ENCODE measurements around the gene GSX1. TPM values are rescaled to one million over a fixed set of nuclear protein-coding genes. Genes with fewer than 3 reads are reported as not detected.
A peak's percentile ranks its signal among the peaks of the same experiment; 100 is the strongest.

Gene GSX1
- total RNA-seq, 1 donor from 2014 or later = not detected

DNA sequence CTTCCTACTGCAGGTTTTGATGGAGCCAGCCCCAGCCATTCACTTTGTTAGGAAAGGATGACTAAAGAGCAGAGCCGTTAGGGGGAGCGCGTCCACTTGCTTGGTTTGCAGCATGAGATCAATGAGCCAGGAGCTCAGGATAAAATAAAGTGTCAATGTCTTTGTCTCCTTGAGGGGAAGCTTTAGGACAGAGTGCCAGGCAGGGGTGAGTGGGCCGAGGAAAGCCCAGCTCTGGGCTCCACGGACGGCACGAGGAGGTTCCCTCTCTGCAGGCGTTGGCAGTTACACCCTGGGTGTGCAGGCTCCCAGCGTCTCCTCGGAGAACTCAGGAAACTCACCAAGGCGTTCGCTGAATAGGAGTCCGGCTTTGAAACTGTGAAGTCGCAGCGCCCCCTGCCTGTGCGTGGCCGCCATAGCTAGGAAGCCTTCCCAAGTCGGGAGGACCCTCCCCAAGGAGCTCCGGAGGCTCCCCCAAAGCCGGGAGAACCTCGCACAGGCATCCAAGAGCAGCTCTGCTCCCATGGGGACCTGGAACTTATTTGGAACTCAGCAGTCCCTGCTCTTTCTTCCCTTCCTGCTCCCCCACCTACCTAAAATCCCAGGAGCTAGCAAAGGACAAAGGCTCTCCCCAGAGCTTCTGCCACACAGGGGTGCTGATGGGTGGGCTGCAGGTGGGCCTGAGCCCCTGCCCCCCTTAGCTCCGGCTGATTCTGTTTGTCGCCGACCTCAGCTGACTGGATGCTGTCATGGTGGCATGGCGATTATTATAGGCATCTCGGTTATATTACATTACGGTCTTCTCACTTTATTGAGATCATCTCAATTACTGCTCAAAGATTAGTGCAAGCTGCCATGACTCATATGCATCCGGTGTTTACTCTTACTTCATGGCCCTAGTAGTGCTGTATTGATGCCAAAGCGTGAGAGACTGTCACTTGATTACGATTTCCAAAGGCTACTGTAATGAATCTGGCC, 34.4 kb downstream of the GSX1 start:
- Histone ChIP-seq H3K36me3 (no peaks in the 10 kb centered on the region), H3K4me1 (peaks cover 0 to 5% of the 10 kb centered on the region in 2 donors), H3K27ac (no peak overlapping the region), H3K9me3 (no peaks in the 10 kb centered on the region), H3K4me3 (peak overlapping the region in 1 of 2 donors; percentile 51), H3K27me3 (no peaks in the 10 kb centered on the region)
- TF ChIP-seq, protein P1, sequence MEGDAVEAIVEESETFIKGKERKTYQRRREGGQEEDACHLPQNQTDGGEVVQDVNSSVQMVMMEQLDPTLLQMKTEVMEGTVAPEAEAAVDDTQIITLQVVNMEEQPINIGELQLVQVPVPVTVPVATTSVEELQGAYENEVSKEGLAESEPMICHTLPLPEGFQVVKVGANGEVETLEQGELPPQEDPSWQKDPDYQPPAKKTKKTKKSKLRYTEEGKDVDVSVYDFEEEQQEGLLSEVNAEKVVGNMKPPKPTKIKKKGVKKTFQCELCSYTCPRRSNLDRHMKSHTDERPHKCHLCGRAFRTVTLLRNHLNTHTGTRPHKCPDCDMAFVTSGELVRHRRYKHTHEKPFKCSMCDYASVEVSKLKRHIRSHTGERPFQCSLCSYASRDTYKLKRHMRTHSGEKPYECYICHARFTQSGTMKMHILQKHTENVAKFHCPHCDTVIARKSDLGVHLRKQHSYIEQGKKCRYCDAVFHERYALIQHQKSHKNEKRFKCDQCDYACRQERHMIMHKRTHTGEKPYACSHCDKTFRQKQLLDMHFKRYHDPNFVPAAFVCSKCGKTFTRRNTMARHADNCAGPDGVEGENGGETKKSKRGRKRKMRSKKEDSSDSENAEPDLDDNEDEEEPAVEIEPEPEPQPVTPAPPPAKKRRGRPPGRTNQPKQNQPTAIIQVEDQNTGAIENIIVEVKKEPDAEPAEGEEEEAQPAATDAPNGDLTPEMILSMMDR (IDR thresholded peaks at IDR 0.05) = peak; percentile 77 to 92 (median 87)
- intact Hi-C loops (cut with DNase I) = loop anchor here (1.0 to 2.0 kb wide), 5 partner anchors 270 to 844 kb away; no protein-coding TSS in a partner anchor
- peak in 1 of 2 donors; percentile 87 for DNase-seq (ENCODE audit: low spot score in 2 of 2)

DNA sequence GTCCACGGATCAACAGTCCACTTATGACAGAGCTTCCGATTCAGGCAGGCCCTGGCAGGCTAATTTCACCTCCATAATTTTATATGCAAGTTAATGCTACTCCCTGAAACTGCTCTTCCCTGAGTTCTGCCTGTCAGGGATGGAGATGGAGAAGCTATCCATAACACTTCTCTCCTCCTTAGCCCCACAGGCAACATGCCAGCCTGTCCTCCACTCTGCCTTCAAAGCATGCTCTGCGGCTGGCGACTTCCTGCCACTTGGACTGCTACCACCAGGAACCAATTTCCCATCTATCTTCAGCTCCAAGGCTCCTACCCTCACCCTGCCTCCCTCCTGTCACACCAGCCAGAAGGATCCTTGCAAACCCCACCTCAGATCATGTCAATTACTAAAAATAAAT, 35.4 kb downstream of the GSX1 start:
- TF ChIP-seq, protein P1 (IDR thresholded peaks at IDR 0.05) = no peak
- H3K27me3 ChIP-seq = no peaks in the 10 kb centered on the region
- H3K9me3 ChIP-seq = no peaks in the 10 kb centered on the region
- no peaks in the 10 kb centered on the region for H3K36me3 ChIP-seq
- DNase-seq (ENCODE audit: low spot score in 2 of 2) = no peak
- intact Hi-C loops (cut with DNase I) = loop anchor here (2.0 kb wide), 2 partner anchors 453 to 845 kb away; no protein-coding TSS in a partner anchor
- peaks cover 0 to 5% of the 10 kb centered on the region in 2 donors for H3K4me1 ChIP-seq
- H3K4me3 ChIP-seq = no peak overlapping the region
- H3K27ac ChIP-seq = no peak overlapping the region

DNA sequence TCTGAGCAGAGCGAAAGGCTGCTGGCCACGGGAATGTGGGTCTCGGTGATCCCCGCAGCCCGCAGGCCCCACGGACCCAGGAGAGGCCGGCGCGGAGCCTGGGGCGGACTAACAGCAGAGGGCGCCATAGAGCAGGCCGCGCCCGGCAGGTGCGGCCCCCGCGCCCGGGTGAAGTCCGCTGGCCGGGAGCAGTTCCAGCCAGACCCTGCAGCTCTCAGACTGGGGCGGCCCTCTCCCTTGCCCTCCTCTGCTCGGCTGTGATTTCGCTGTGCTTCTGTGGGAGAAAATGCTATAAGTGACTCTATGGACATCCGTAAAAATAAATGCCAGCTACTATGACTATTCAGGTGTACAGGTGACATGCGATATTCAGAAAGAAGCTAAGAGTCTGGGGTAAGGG, 37.7 kb downstream of the GSX1 start:
- H3K27ac ChIP-seq = no peak overlapping the region
- no peaks in the 10 kb centered on the region for H3K27me3 ChIP-seq
- peak overlapping the region in 1 of 2 donors; percentile 20 for H3K4me3 ChIP-seq
- no peaks in the 10 kb centered on the region for H3K36me3 ChIP-seq
- TF ChIP-seq, protein P1 (IDR thresholded peaks at IDR 0.05) = peak; percentile 56 to 94 (median 89)
- peaks cover 0 to 5% of the 10 kb centered on the region in 2 donors for H3K4me1 ChIP-seq
- no peaks in the 10 kb centered on the region for H3K9me3 ChIP-seq
- no peak for DNase-seq (ENCODE audit: low spot score in 2 of 2)
- intact Hi-C loops (cut with DNase I) = loop anchor here (1.0 kb wide), 1 partner anchor 154 kb away; no protein-coding TSS in a partner anchor

DNA sequence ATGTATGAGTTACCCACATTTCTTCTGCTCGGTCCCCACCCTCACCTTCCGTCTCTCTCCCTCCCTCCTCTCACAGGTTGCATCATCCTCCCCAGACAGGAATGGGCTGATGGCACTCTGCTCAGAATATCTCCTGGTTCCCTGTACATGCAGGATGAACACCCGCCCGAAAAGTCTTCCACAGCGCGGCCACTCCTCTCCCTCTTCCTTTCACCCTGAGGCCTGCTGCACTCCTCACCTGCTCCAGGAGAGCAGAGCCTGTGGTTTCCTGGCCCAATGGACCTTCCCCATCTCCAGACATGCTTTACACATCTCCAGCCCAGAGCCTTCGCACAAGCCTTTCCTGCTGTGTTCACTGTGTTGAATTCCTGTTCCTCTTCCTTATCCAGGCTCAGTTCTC, 40.9 kb downstream of the GSX1 start:
- Histone ChIP-seq H3K4me1 (peaks cover 0 to 5% of the 10 kb centered on the region in 2 donors), H3K27me3 (no peaks in the 10 kb centered on the region), H3K4me3 (no peak overlapping the region), H3K27ac (no peak overlapping the region), H3K9me3 (no peaks in the 10 kb centered on the region), H3K36me3 (no peaks in the 10 kb centered on the region)
- intact Hi-C loops (cut with DNase I) = no loop called here
- no peak for DNase-seq (ENCODE audit: low spot score in 2 of 2)
- TF ChIP-seq, protein P1 (IDR thresholded peaks at IDR 0.05) = no peak

DNA sequence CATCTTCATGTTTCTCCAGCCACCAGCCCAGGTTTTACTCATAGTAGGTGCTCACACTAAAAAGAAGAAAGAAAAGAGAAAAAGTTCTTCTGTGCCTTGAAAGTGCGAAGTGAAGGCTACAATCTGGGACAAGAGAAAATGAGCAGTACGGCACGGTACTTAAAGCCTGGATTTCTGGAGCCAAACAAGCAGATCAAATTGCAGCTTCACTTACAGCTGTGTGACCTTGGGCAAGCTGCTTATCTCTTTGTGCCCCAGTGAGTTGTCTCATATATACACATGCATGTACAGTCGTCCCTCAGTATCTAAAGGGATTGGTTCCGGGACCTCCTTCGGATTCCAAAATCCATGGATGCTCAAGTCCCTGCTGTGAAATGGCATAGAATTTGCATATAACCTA, 41.8 kb downstream of the GSX1 start:
- Histone ChIP-seq H3K4me3 (no peak overlapping the region), H3K4me1 (peaks cover 0 to 5% of the 10 kb centered on the region in 2 donors), H3K36me3 (no peaks in the 10 kb centered on the region), H3K9me3 (no peaks in the 10 kb centered on the region), H3K27me3 (no peaks in the 10 kb centered on the region), H3K27ac (no peak overlapping the region)
- no peak for DNase-seq (ENCODE audit: low spot score in 2 of 2)
- intact Hi-C loops (cut with DNase I) = no loop called here
- TF ChIP-seq, protein P1 (IDR thresholded peaks at IDR 0.05) = no peak
